HUDEP-2 (cell line): Measurements from ENCODE around the gene B4GALT4.

Source experiments
- DNase-seq, 76 experiments: peaks; one replicate each; lab custom pipeline; 2025; ENCODE audit not compliant: unreplicated experiment in 76 of 76; lab: John Stamatoyannopoulos, UW

The B4GALT4 gene

GRCh38 chr3:119239206-119239820 is 1.4 kb downstream of the B4GALT4 start:
- no peak for DNase-seq

GRCh38 chr3:119238363-119238762 is 2.3 kb downstream of the B4GALT4 start:
- DNase-seq: no peak

- no peak for DNase-seq
Observed at GRCh38 chr3:119237299-119237698, 3.4 kb downstream of the B4GALT4 start.

- DNase-seq: no peak
Observed at GRCh38 chr3:119236756-119237155, 3.9 kb downstream of the B4GALT4 start.

GRCh38 chr3:119235151-119235550 is 5.5 kb downstream of the B4GALT4 start:
- DNase-seq: no peak

GRCh38 chr3:119234610-119235009 is 6.1 kb downstream of the B4GALT4 start:
- DNase-seq: no peak

GRCh38 chr3:119230745-119231144 is 9.9 kb downstream of the B4GALT4 start:
- DNase-seq: no peak

- no peak for DNase-seq
Observed at GRCh38 chr3:119230071-119230470, 10.6 kb downstream of the B4GALT4 start.

- DNase-seq: no peak
Observed at GRCh38 chr3:119229190-119229589, 11.5 kb downstream of the B4GALT4 start.

GRCh38 chr3:119228373-119229145 is 12.1 kb downstream of the B4GALT4 start:
- no peak for DNase-seq

- DNase-seq: no peak
Observed at GRCh38 chr3:119227070-119227850, 13.4 kb downstream of the B4GALT4 start.

GRCh38 chr3:119225121-119225520 is 15.6 kb downstream of the B4GALT4 start:
- DNase-seq: peak in 1 of 76 experiments; percentile 4

- DNase-seq: no peak
Observed at GRCh38 chr3:119223511-119223910, 17.2 kb downstream of the B4GALT4 start.

GRCh38 chr3:119222391-119222790 is 18.3 kb downstream of the B4GALT4 start:
- no peak for DNase-seq

GRCh38 chr3:119221779-119222320 is 18.8 kb downstream of the B4GALT4 start:
- no peak for DNase-seq

- no peak for DNase-seq
Observed at GRCh38 chr3:119220970-119221667, 19.6 kb downstream of the B4GALT4 start.

GRCh38 chr3:119220198-119220597 is 20.5 kb downstream of the B4GALT4 start:
- no peak for DNase-seq

- no peak for DNase-seq
Observed at GRCh38 chr3:119219069-119219468, 21.6 kb downstream of the B4GALT4 start.

GRCh38 chr3:119211803-119212202 is 28.9 kb downstream of the B4GALT4 start:
- DNase-seq: no peak

GRCh38 chr3:119211193-119211592 is 29.5 kb downstream of the B4GALT4 start:
- no peak for DNase-seq

- DNase-seq: no peak
Observed at GRCh38 chr3:119207512-119207875, 33.2 kb downstream of the B4GALT4 start.
